ENCODE data around the gene TKTL1.

DNA sequence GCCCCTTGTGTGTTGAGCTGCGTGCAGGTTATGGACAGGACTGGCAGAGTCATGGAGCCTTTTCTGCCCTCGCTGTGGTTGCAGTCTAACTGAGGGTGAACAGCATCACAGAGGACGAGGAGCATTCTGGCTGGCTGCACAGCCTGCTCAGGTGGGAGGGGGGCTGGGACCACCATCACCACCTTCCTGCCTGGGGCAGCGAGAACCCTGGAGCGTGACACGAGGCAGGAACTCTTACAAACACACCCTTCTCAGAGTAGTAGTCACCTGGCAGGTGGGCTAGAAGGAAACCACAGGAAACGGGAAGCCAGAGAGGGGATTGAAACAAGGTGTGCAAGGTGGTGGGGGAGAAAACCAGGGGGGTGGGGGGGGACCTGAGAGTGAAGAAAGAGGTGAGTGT, 25.6 kb downstream of the TKTL1 start:
- TF ChIP-seq, protein P1, sequence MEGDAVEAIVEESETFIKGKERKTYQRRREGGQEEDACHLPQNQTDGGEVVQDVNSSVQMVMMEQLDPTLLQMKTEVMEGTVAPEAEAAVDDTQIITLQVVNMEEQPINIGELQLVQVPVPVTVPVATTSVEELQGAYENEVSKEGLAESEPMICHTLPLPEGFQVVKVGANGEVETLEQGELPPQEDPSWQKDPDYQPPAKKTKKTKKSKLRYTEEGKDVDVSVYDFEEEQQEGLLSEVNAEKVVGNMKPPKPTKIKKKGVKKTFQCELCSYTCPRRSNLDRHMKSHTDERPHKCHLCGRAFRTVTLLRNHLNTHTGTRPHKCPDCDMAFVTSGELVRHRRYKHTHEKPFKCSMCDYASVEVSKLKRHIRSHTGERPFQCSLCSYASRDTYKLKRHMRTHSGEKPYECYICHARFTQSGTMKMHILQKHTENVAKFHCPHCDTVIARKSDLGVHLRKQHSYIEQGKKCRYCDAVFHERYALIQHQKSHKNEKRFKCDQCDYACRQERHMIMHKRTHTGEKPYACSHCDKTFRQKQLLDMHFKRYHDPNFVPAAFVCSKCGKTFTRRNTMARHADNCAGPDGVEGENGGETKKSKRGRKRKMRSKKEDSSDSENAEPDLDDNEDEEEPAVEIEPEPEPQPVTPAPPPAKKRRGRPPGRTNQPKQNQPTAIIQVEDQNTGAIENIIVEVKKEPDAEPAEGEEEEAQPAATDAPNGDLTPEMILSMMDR (IDR thresholded peaks at IDR 0.05; ENCODE audit: control extremely low read depth in 1 of 3, insufficient read depth in 1 of 3, low read depth in 1 of 3, low read length in 3 of 3), result no peak
- TF ChIP-seq RAD21 (IDR thresholded peaks at IDR 0.05 in 1 of 2, conservative IDR thresholded peaks at IDR 0.05 in 1 of 2; ENCODE audit: low read depth in 2 of 2, low read length in 2 of 2), result no peak
- no peak for TF ChIP-seq SP1 (IDR thresholded peaks at IDR 0.05; ENCODE audit: low read depth, low read length)
- TF ChIP-seq, protein P2, sequence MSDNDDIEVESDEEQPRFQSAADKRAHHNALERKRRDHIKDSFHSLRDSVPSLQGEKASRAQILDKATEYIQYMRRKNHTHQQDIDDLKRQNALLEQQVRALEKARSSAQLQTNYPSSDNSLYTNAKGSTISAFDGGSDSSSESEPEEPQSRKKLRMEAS (IDR thresholded peaks at IDR 0.05), result no peak
- TF ChIP-seq CBX8 (IDR thresholded peaks at IDR 0.05; ENCODE audit: borderline replicate concordance, low read depth, low read length), result no peak
- TF ChIP-seq CEBPB (IDR thresholded peaks at IDR 0.05; ENCODE audit: low read depth, low read length), result no peak
